ENCODE measurements around the gene PPP5C.

DNA sequence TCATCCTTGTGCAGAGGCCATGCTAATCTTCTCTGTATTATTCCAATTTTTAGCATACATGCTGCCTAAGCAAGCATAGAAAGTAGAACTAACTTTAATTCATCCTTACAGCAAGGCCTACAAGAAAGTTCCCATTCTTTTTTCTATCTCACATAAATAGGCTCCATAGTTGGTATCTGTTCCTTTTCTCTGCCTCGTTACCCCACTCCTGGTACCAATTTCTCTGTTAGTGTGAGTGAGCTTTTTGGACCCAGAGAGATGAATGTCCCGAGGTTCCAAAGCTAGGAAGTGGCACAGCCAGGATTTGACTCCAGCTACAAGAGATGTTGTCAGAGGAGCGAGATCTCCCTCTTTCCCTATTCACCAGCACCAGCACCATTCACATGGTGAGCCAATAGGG is 40.4 kb upstream of the PPP5C start:
- TF ChIP-seq, protein P1, sequence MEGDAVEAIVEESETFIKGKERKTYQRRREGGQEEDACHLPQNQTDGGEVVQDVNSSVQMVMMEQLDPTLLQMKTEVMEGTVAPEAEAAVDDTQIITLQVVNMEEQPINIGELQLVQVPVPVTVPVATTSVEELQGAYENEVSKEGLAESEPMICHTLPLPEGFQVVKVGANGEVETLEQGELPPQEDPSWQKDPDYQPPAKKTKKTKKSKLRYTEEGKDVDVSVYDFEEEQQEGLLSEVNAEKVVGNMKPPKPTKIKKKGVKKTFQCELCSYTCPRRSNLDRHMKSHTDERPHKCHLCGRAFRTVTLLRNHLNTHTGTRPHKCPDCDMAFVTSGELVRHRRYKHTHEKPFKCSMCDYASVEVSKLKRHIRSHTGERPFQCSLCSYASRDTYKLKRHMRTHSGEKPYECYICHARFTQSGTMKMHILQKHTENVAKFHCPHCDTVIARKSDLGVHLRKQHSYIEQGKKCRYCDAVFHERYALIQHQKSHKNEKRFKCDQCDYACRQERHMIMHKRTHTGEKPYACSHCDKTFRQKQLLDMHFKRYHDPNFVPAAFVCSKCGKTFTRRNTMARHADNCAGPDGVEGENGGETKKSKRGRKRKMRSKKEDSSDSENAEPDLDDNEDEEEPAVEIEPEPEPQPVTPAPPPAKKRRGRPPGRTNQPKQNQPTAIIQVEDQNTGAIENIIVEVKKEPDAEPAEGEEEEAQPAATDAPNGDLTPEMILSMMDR (IDR thresholded peaks at IDR 0.05): no peak
- no peak for TF ChIP-seq POLR2AphosphoS5 (IDR thresholded peaks at IDR 0.05; ENCODE audit: low read depth, low read length)
- TF ChIP-seq, protein P2, sequence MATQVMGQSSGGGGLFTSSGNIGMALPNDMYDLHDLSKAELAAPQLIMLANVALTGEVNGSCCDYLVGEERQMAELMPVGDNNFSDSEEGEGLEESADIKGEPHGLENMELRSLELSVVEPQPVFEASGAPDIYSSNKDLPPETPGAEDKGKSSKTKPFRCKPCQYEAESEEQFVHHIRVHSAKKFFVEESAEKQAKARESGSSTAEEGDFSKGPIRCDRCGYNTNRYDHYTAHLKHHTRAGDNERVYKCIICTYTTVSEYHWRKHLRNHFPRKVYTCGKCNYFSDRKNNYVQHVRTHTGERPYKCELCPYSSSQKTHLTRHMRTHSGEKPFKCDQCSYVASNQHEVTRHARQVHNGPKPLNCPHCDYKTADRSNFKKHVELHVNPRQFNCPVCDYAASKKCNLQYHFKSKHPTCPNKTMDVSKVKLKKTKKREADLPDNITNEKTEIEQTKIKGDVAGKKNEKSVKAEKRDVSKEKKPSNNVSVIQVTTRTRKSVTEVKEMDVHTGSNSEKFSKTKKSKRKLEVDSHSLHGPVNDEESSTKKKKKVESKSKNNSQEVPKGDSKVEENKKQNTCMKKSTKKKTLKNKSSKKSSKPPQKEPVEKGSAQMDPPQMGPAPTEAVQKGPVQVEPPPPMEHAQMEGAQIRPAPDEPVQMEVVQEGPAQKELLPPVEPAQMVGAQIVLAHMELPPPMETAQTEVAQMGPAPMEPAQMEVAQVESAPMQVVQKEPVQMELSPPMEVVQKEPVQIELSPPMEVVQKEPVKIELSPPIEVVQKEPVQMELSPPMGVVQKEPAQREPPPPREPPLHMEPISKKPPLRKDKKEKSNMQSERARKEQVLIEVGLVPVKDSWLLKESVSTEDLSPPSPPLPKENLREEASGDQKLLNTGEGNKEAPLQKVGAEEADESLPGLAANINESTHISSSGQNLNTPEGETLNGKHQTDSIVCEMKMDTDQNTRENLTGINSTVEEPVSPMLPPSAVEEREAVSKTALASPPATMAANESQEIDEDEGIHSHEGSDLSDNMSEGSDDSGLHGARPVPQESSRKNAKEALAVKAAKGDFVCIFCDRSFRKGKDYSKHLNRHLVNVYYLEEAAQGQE (IDR thresholded peaks at IDR 0.05; ENCODE audit: insufficient read depth in 1 of 2, low read depth in 2 of 2, low read length in 1 of 2): no peak

All from Panc1 (cell line).